Islet precursor cell (in vitro differentiated cells): ENCODE data around the gene SPHK2.
"Not testable (repeated sequence)": the region's sequence is repeated elsewhere in the genome, so short reads cannot be mapped to it uniquely, and the experiment has no call there.

ENCODE experiments used
- DNase-seq: peaks from one replicate; pipeline ENCODE4 v3.0.0-alpha.2; 2018

The SPHK2 gene

DNA sequence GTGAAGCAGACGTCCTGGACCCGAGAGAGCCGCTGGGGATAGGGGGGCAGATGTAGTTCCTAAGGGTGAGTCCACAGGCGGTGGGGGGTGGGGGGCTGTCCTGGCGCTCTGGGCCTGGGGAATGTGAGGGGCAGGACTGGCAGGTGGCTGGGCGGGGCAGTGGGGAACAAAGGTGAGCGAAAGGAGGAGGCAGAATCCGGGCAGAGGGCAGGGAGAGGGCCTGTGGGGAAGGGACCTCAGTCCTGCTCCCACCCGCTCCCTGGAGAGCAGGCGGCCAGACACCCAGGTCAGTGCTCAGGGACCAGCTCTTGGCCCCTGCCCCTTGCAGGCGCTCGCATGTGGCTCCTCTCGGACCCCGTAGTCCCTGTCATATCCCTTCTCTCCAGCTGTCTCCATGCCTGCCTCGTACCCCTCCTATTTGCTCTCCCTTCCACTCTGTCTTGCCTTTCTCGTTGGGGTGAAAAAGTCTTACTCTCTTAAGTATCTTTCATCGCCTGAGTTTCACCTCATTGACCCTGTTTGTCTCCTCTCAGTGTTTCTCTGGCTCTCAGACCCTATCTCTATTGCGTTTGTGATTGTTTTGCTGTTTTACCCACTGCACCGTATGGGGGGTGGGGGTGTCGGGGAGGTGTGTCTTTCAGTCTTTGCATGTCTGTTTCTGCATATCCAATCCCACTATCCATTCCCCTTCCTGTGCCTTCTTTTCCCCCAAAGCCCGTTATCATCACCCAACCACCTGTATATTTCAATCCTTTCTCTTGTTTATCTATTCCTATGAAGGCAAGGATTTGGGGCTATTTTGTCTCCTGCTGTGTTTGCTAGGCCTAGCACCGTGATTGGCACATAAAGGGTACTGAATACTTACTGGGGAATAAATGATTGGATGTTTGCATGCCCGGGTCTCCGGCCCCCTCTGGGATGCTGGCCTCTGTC is 5.8 kb downstream of the SPHK2 start:
- peak; percentile 63 for DNase-seq

GRCh38 chr19:48625891-48626327 is 6.6 kb downstream of the SPHK2 start:
- DNase-seq: no peak

DNA sequence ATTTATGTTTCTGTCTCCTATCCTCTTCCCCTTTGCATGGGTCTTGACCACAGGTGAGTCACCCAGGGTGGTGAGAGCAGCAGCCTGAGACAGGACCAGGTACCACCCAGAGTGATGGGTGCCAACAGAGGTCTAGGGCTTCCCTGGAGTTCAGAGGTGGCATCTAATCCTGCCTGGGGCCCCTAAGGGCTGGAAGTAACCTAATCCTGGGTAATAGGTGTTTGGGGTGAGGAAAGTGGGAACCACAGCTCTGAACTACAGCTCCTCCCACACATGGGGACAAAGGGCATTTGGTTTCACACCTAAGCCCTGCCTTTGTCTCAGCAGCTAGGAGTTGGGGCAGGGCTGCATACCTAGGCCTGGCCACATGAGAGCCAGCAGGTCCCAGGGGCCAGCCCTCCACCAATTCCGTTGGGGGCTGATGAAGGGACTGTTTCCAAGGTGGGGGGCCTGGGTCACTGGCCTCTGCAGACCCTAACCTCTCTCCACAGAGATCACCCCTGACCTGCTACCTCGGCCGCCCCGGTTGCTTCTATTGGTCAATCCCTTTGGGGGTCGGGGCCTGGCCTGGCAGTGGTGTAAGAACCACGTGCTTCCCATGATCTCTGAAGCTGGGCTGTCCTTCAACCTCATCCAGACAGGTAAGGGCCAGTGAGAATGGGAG is 8.0 kb downstream of the SPHK2 start:
- DNase-seq: no peak

GRCh38 chr19:48627865-48628314 is 8.6 kb downstream of the SPHK2 start:
- no peak for DNase-seq

DNA sequence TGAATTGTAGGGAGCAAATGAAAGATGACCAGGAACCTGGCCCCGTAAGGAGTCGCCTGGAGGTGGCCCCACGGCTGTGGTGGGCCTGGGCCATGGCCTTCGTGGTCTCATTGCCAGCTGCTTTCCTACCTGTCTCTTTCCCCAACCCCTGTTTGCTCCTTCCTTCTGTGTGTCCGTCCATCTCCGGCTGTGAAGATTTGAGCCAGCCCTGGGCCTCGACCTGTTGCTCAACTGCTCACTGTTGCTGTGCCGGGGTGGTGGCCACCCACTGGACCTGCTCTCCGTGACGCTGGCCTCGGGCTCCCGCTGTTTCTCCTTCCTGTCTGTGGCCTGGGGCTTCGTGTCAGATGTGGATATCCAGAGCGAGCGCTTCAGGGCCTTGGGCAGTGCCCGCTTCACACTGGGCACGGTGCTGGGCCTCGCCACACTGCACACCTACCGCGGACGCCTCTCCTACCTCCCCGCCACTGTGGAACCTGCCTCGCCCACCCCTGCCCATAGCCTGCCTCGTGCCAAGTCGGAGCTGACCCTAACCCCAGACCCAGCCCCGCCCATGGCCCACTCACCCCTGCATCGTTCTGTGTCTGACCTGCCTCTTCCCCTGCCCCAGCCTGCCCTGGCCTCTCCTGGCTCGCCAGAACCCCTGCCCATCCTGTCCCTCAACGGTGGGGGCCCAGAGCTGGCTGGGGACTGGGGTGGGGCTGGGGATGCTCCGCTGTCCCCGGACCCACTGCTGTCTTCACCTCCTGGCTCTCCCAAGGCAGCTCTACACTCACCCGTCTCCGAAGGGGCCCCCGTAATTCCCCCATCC is 9.4 kb downstream of the SPHK2 start:
- DNase-seq: peak; percentile 54

DNA sequence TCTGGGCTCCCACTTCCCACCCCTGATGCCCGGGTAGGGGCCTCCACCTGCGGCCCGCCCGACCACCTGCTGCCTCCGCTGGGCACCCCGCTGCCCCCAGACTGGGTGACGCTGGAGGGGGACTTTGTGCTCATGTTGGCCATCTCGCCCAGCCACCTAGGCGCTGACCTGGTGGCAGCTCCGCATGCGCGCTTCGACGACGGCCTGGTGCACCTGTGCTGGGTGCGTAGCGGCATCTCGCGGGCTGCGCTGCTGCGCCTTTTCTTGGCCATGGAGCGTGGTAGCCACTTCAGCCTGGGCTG is 9.9 kb downstream of the SPHK2 start:
- peak; percentile 52 for DNase-seq

DNA sequence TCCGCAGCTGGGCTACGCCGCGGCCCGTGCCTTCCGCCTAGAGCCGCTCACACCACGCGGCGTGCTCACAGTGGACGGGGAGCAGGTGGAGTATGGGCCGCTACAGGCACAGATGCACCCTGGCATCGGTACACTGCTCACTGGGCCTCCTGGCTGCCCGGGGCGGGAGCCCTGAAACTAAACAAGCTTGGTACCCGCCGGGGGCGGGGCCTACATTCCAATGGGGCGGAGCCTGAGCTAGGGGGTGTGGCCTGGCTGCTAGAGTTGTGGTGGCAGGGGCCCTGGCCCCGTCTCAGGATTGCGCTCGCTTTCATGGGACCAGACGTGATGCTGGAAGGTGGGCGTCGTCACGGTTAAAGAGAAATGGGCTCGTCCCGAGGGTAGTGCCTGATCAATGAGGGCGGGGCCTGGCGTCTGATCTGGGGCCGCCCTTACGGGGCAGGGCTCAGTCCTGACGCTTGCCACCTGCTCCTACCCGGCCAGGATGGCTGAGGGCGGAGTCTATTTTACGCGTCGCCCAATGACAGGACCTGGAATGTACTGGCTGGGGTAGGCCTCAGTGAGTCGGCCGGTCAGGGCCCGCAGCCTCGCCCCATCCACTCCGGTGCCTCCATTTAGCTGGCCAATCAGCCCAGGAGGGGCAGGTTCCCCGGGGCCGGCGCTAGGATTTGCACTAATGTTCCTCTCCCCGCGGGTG is 10.4 kb downstream of the SPHK2 start:
- DNase-seq: peak; percentile 95

DNA sequence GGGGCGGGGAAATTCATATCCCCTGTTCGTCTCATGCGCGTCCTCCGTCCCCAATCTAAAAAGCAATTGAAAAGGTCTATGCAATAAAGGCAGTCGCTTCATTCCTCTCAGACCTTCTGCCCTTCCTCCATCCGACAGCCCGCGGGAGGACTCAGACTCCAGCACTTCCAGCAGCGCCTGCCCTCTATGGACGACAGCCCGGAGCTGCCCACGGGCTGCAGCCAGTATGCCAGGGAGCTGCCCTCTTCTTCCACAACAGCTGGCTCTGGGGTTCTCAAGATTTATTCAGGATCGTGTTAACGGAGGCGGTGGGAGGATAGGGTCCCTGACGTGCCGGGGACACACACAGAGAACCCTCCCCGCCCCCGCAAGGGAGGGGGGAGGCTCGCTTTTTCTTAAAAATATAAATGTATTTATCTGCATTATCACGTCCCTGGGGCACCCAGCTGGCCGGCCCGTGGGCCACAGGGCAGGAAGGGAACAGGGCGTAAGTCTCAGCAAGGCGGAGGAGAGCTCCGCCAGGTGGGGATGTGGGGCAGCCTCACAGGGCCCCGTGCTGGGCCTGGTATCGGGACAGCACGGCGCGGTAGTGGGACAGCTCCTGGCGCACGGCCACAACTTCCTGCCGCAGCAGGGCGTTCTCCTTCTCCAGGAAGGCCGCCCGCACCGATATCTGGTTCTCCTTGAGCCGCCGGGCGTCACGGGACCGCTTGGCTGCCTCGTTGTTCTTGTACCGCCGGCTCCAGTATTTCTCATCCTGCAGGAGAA is 11.2 kb downstream of the SPHK2 start:
- peak; percentile 87 for DNase-seq

DNA sequence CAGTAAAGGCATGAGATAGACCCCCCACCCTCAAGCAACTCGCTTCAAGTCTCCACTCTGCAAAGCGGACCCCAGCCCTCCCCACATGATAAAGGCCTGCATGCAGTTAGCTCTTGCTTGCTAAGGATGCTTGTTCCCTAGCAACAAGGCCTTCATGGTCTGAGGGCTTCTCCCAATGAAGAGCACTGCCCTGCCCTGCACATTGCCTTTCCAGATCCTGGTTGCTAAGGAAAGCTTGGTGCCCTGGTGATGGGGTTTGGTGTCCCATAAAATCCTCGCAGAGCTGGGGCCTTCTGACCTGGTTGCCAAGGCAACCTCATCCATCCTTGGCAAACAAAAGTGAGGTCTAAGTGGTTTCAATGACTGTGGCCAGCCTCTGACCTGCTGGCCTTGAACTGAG is 11.9 kb downstream of the SPHK2 start:
- DNase-seq: no peak

DNA sequence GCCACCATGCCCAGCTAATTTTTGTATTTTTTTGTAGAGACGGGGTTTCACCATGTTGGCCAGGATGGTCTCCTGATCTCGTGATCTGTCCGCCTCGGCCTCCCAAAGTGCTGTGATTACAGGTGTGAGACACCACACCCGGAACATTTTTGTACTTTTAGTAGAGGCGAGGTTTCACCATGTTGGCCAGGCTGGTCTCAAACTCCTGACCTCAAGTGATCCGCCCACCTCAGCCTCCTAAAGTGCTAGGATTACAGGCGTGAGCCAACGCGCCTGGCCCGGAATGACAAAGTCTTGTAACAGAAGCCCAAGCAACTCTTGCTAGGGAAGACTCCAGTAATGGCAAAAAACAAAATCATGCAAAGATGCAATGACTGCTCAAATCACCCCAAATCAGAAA is 13.0 kb downstream of the SPHK2 start:
- not testable (repeated sequence) for DNase-seq

DNA sequence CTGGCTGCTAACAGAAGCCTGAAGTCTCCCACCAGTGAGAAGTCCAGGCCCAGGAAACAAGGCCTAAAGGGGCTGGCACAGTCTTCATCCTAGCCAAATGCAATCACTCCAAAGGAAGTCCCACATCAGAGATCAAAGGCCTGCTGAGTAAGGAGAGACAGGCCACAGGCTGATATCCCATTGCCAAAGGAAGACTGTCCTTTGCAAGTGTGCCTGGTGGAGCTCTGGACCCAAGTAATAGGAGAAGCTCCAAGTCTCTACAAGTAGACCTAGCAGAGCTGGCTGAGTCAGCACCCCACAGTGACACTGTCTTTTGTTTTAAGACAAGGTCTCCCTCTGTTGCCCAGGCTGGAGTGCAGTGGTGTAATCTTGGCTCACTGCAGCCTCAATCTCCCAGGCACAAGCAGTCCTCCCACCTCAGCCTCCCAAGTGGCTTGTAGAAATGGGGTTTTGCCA is 13.4 kb downstream of the SPHK2 start:
- DNase-seq: peak; percentile 77

- DNase-seq: peak; percentile 53
Measured at GRCh38 chr19:48633148-48634035, 14.1 kb downstream of the SPHK2 start.

DNA sequence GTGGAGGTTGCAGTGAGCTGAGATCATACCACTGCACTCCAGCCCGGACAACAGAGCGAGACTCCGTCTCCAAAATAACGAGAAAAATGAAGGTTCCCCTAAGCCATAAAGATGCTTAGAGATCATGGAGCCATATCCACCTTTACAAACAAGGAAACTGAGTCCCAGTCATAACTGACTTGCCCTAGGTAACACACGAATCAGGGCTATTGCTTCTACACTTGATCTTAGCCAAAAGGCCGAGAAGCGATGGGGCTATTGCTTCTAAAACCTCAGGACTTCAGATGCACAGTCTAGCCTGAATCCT is 14.7 kb downstream of the SPHK2 start:
- no peak for DNase-seq

GRCh38 chr19:48634424-48635262 is 15.3 kb downstream of the SPHK2 start:
- peak; percentile 95 for DNase-seq

DNA sequence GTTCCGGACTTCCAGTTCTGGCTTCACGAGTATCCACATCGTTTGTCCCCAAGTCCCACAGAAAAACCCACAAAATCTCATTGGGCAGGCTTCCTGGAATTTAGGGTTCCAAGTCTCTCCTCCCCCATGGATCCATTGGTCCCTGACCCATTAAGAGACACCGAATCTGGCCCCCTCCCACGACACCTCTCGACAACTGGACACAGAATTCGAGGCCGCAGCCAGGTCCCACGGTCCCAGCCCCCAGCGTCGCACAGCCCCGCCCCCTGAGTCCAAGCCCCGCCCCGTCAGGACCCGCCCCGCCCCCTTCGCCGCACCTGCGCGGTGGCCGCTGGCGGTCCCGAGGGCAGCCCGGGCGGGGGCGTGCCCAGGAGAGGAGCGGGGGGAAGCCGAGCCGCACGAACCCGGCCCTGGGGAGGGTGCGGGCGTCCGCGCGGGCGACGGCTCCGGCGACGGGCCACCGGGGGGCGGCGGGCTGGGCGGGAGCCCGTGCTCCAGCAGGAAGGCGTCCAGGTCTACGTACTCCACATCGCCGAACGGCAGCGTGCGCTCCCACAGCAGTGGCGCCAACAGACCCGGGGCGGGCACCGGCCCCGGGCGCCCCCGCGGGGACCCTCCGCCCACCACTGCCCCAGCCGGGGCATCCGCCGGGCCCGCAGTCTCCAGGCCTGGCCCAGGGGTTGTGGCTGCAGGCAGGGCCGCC is 16.1 kb downstream of the SPHK2 start:
- peak; percentile 70 for DNase-seq

- DNase-seq: no peak
Measured at GRCh38 chr19:48635966-48636858, 16.9 kb downstream of the SPHK2 start.

GRCh38 chr19:48636859-48637448 is 17.6 kb downstream of the SPHK2 start, which contains the start of gene DBP:
Gene DBP, minus strand, starts transcription at chr19:48637379. Its CDS starts 385 bp downstream, at chr19:48636994.
- DNase-seq: peak; percentile 72
